Gastrocnemius medialis (tissue), 4 donors: Measurements from ENCODE around the gene ARL3.

Experiments
- CTCF ChIP-seq, 5 experiments: fragments of 450-650 bp in 3 of 5; fragments of 200-600 bp in 2 of 5; sonication (generic) in 2 of 5; IDR thresholded peaks in 4 of 5; conservative IDR thresholded peaks in 1 of 5; 1 replicate in 4 of 5; 2 replicates in 1 of 5; pipeline ENCODE4 v1.5.1; 2016 to 2019; ENCODE audit warnings: antibody characterized with exemption in 5 of 5, mild to moderate bottlenecking in 3 of 5, moderate library complexity in 3 of 5
- POLR2A ChIP-seq, 2 donors: fragments of 450-650 bp; IDR thresholded peaks; one replicate each; pipeline ENCODE4 v1.6.1; 2017; ENCODE audit warnings: antibody characterized with exemption in 2 of 2, mild to moderate bottlenecking in 2 of 2, moderate library complexity in 2 of 2

GRCh38 chr10:102712089-102712488, 2.1 kb downstream of the ARL3 start:
- TF ChIP-seq CTCF (IDR thresholded peaks at IDR 0.05 in 4 of 5, conservative IDR thresholded peaks at IDR 0.05 in 1 of 5) = no peak
- TF ChIP-seq POLR2A (IDR thresholded peaks at IDR 0.05) = no peak
